Keratinocyte (primary cell): ENCODE data around the gene MYMK. TPM values are rescaled to one million over a fixed set of nuclear protein-coding genes. Genes with fewer than 3 reads are reported as not detected.

Experiments used
- DNase-seq: peaks from one replicate; pipeline ENCODE4 v3.0.0-alpha.2; 2011; ENCODE audit warnings: low read depth, missing footprints, low spot score
- FAIRE-seq: peaks from 2 replicates; lab custom pipeline; 2011; peaks lifted over from hg19 to GRCh38; lab: Jason Lieb, UNC
- H2AFZ ChIP-seq: 2 replicates; pipeline ENCODE4 v1.6.0; 2012; ENCODE audit warnings: low read length, control low read depth, inconsistent platforms; ENCODE audit not compliant: control insufficient read depth
- H3K27ac ChIP-seq: 2 replicates; pipeline ENCODE4 v1.5.1; 2011; ENCODE audit warnings: low read length; ENCODE audit not compliant: control insufficient read depth, insufficient read depth
- H3K27me3 ChIP-seq: 3 replicates; pipeline ENCODE4 v1.6.0; 2011; ENCODE audit warnings: low read length; ENCODE audit not compliant: control insufficient read depth, insufficient read depth; ENCODE audit errors: extremely low read depth
- H3K36me3 ChIP-seq, 2 experiments: 2 replicates in 1 of 2; 3 replicates in 1 of 2; pipeline ENCODE4 v1.5.1; 2011; ENCODE audit warnings: low read length in 2 of 2, mild to moderate bottlenecking in 1 of 2; ENCODE audit not compliant: control insufficient read depth in 2 of 2, insufficient read depth in 2 of 2; ENCODE audit errors: extremely low read depth in 1 of 2
- H3K4me1 ChIP-seq: 3 replicates; pipeline ENCODE4 v1.5.1; 2011; ENCODE audit warnings: low read length; ENCODE audit not compliant: control insufficient read depth, insufficient read depth; ENCODE audit errors: extremely low read depth
- H3K4me2 ChIP-seq: 3 replicates; pipeline ENCODE4 v1.6.0; 2011; ENCODE audit warnings: low read depth, low read length; ENCODE audit not compliant: control insufficient read depth, insufficient read depth; ENCODE audit errors: extremely low read depth
- H3K4me3 ChIP-seq, 3 experiments: fragments of 200-600 bp in 1 of 3; sonication (generic) in 1 of 3; 2 replicates in 2 of 3; 3 replicates in 1 of 3; pipeline ENCODE4 v1.5.1; 2011 to 2016; ENCODE audit warnings: low read length in 3 of 3, mild to moderate bottlenecking in 3 of 3, control low read depth in 2 of 3, inconsistent platforms in 1 of 3, low read depth in 1 of 3, mixed read lengths in 1 of 3, mixed run types in 1 of 3, moderate library complexity in 1 of 3; ENCODE audit not compliant: control insufficient read depth in 2 of 3, insufficient read depth in 2 of 3; ENCODE audit errors: extremely low read depth in 1 of 3
- H3K79me2 ChIP-seq: 2 replicates; pipeline ENCODE4 v1.6.0; 2012; ENCODE audit warnings: low read length; ENCODE audit not compliant: control insufficient read depth, insufficient read depth
- H3K9ac ChIP-seq: 3 replicates; pipeline ENCODE4 v1.6.0; 2011; ENCODE audit warnings: low read length; ENCODE audit not compliant: control insufficient read depth, insufficient read depth; ENCODE audit errors: extremely low read depth
- H3K9me1 ChIP-seq: 3 replicates; pipeline ENCODE4 v1.6.0; 2011; ENCODE audit warnings: low read length; ENCODE audit not compliant: control insufficient read depth, insufficient read depth; ENCODE audit errors: extremely low read depth
- H3K9me3 ChIP-seq: 2 replicates; pipeline ENCODE4 v1.5.1; 2012; ENCODE audit warnings: low read depth, low read length; ENCODE audit not compliant: control insufficient read depth
- H4K20me1 ChIP-seq: 3 replicates; pipeline ENCODE4 v1.6.0; 2011; ENCODE audit warnings: low read length; ENCODE audit not compliant: control insufficient read depth, insufficient read depth; ENCODE audit errors: extremely low read depth
- CTCF ChIP-seq, 3 experiments: IDR thresholded peaks in 1 of 3; conservative IDR thresholded peaks in 1 of 3; optimal IDR thresholded peaks in 1 of 3; 2 replicates in 2 of 3; 3 replicates in 1 of 3; pipeline versions ENCODE3 to v1.5.1; 2011; ENCODE audit warnings: low read length in 3 of 3, mild to moderate bottlenecking in 3 of 3, moderate library complexity in 2 of 3, control low read depth in 1 of 3, inconsistent platforms in 1 of 3; ENCODE audit not compliant: insufficient read depth in 2 of 3; ENCODE audit errors: extremely low read depth in 1 of 3
- EZH2 ChIP-seq: IDR thresholded peaks from one replicate; pipeline ENCODE4 v1.6.1; 2012; ENCODE audit warnings: inconsistent platforms, mild to moderate bottlenecking, low read length, moderate library complexity
- dilution Hi-C: fragments of 300-500 bp; cut with MboI; formaldehyde crosslinking; loops from one replicate; pipeline ENCODE4 v1.7.0; 2020; ENCODE audit warnings: low sequenced_read_pairs; ENCODE audit not compliant: extremely low pct_ligation_motif_present
- polyA plus RNA-seq, 5 experiments: library from polyadenylated mRNA; depleted of rRNA in 3 of 5; stranded (reverse) in 3 of 5; stranded (forward) in 1 of 5; unstranded in 1 of 5; fragments of >200 nt; gene quantifications; 1 replicate in 1 of 5; 2 replicates in 3 of 5; 3 replicates in 1 of 5; pipeline versions ENCODE4 v1.2.1 to v1.2.3, GENCODE V29; 2011 to 2012; ENCODE audit warnings: missing spikeins in 2 of 5, low read depth in 1 of 5, low replicate concordance in 1 of 5

The MYMK gene
- polyA plus RNA-seq, 1 donor (not counting 4 experiments of a cell fraction or from before 2014, with no cell fraction given), result not detected

- no peaks in the 10 kb centered on the region for H3K27me3 ChIP-seq
- no peaks in the 10 kb centered on the region for H3K9me3 ChIP-seq
- no peak overlapping the region for H2AFZ ChIP-seq
- peaks cover 23% of the 10 kb centered on the region for H3K79me2 ChIP-seq
- H3K36me3 ChIP-seq, result peaks cover 21 to 40% of the 10 kb centered on the region in 2 experiments
- no peak for DNase-seq
- H3K4me3 ChIP-seq, result no peak overlapping the region
- H3K27ac ChIP-seq, result no peak overlapping the region
- peaks cover 3% of the 10 kb centered on the region for H4K20me1 ChIP-seq
- H3K9me1 ChIP-seq, result peaks cover 3% of the 10 kb centered on the region
- H3K4me2 ChIP-seq, result no peak overlapping the region
- dilution Hi-C loops, result no loop called here
- no peak for FAIRE-seq
- H3K4me1 ChIP-seq, result peaks cover 14% of the 10 kb centered on the region
- TF ChIP-seq CTCF (optimal IDR thresholded peaks at IDR 0.05 in 1 of 3, IDR thresholded peaks at IDR 0.05 in 1 of 3, conservative IDR thresholded peaks at IDR 0.05 in 1 of 3; ENCODE audit: extremely low read depth in 1 of 3, insufficient read depth in 2 of 3, low read length in 3 of 3) (no peak), EZH2 (no peak)
- no peak overlapping the region for H3K9ac ChIP-seq
These were observed 50.5 kb downstream of the MYMK start for GRCh38 chr9:133474215-133474614.

- Histone ChIP-seq H3K4me3 (no peak overlapping the region), H3K27ac (no peak overlapping the region), H2AFZ (no peak overlapping the region), H3K9ac (no peak overlapping the region), H3K79me2 (peaks cover 23% of the 10 kb centered on the region), H3K27me3 (no peaks in the 10 kb centered on the region), H3K4me1 (peaks cover 14% of the 10 kb centered on the region), H3K9me3 (no peaks in the 10 kb centered on the region), H3K9me1 (peaks cover 3% of the 10 kb centered on the region), H4K20me1 (peaks cover 3% of the 10 kb centered on the region), H3K36me3 (peaks cover 21 to 40% of the 10 kb centered on the region in 2 experiments), H3K4me2 (no peak overlapping the region)
- dilution Hi-C loops, result no loop called here
- TF ChIP-seq CTCF (optimal IDR thresholded peaks at IDR 0.05 in 1 of 3, IDR thresholded peaks at IDR 0.05 in 1 of 3, conservative IDR thresholded peaks at IDR 0.05 in 1 of 3; ENCODE audit: extremely low read depth in 1 of 3, insufficient read depth in 2 of 3, low read length in 3 of 3) (no peak), EZH2 (no peak)
- FAIRE-seq (no peak), DNase-seq (no peak)
These were observed 51.0 kb downstream of the MYMK start for GRCh38 chr9:133473743-133474142.
